ENCODE measurements around the gene DSCAM. TPM values are rescaled to one million over a fixed set of nuclear protein-coding genes. Genes with fewer than 3 reads are reported as not detected.
A peak's percentile ranks its signal among the peaks of the same experiment; 100 is the strongest.

Gene DSCAM
- total and polyA plus RNA-seq, 2 donors (not counting 1 experiment from before 2014, with no cell fraction given), result under 0.01 to 0.01 TPM

DNA sequence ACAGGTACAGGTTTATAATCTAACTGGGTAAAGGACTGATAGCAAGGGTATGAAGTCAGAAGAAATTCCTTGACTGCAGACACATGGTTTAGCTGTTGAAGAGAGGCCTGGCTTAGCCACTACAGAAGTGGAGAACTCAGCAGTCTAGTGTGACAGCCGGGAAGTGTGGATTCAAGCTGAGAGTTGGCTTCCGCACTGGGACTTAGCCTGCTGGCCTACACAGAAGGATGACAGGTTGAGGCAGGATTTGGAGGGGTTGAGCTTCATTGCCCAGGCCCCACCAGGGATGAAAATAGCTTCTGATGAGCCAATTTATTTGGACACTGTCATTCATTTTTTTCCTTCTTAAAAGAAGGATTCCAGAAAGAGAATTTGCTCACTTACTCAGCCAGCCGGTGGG, 695.3 kb downstream of the DSCAM start:
- DNase-seq (ENCODE audit: low read depth in 2 of 2), result no peak
- no peak overlapping the region for H3K9ac ChIP-seq (ENCODE audit: insufficient read depth, low read length)

DNA sequence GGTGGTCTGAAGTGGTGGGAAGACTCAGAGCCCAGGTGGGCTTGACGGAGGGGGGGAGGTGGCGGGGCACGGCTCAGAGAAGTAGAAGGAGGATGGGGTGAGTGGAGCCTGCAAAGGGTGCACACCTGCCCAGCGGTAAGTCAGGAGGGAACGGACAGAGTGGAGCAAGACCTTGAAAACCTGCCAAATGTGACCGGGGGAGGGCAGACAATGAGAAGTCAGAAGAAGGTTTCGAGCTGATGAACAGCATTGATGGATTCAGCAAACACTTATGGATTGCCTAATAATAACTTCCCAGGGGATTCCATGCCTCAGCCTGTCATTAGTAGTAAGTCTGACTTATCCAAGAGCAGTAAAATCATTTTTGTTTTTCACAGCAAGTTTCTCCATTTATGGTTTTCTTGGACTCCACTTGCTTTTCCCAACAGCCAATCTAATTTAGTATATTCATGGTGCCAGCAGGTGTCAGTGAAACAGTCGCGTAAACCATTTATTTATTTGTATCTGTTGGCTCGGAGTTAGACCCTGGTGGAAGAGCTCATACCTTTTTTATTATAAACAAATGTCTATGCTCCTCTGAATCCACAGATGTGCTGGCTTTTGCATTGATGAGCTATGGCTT, 700.6 kb downstream of the DSCAM start:
- Histone ChIP-seq H3K36me3 (ENCODE audit: control insufficient read depth, insufficient read depth, low read length) (no peaks in the 10 kb centered on the region), H3K9me3 (ENCODE audit: control insufficient read depth, insufficient read depth, low read depth, low read length) (no peaks in the 10 kb centered on the region), H3K79me2 (ENCODE audit: control insufficient read depth, insufficient read depth, low read length) (no peaks in the 10 kb centered on the region), H2AFZ (ENCODE audit: low read length) (no peak overlapping the region), H3K4me1 (ENCODE audit: control insufficient read depth, extremely low read depth, insufficient read depth, low read length) (no peaks in the 10 kb centered on the region), H3K4me2 (ENCODE audit: extremely low read depth, insufficient read depth, low read length) (no peak overlapping the region), H3K27me3 (ENCODE audit: control insufficient read depth, insufficient read depth, low read length) (no peaks in the 10 kb centered on the region), H3K9ac (ENCODE audit: insufficient read depth, low read length) (no peak overlapping the region), H4K20me1 (ENCODE audit: control insufficient read depth, extremely low read depth, insufficient read depth, low read length) (no peaks in the 10 kb centered on the region), H3K4me3 (replicated peaks in 1 of 4; ENCODE audit: control extremely low read depth in 1 of 4, insufficient read depth in 1 of 4, low read depth in 3 of 4, low read length in 4 of 4) (no peak overlapping the region), H3K27ac (ENCODE audit: insufficient read depth, low read length) (no peak overlapping the region)
- DNase-seq (ENCODE audit: low read depth in 2 of 2), result no peak
- TF ChIP-seq, protein P1, sequence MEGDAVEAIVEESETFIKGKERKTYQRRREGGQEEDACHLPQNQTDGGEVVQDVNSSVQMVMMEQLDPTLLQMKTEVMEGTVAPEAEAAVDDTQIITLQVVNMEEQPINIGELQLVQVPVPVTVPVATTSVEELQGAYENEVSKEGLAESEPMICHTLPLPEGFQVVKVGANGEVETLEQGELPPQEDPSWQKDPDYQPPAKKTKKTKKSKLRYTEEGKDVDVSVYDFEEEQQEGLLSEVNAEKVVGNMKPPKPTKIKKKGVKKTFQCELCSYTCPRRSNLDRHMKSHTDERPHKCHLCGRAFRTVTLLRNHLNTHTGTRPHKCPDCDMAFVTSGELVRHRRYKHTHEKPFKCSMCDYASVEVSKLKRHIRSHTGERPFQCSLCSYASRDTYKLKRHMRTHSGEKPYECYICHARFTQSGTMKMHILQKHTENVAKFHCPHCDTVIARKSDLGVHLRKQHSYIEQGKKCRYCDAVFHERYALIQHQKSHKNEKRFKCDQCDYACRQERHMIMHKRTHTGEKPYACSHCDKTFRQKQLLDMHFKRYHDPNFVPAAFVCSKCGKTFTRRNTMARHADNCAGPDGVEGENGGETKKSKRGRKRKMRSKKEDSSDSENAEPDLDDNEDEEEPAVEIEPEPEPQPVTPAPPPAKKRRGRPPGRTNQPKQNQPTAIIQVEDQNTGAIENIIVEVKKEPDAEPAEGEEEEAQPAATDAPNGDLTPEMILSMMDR (conservative IDR thresholded peaks at IDR 0.05 in 1 of 2, IDR thresholded peaks at IDR 0.05 in 1 of 2; ENCODE audit: low read depth in 1 of 2, low read length in 2 of 2), result no peak
- no peak for TF ChIP-seq EZH2 (IDR thresholded peaks at IDR 0.05; ENCODE audit: low read length, missing control alignments)

More for the DNA sequence above, 695.3 kb downstream of the DSCAM start:
- Histone ChIP-seq H3K79me2 (ENCODE audit: control insufficient read depth, insufficient read depth, low read length) (no peaks in the 10 kb centered on the region), H3K27me3 (ENCODE audit: control insufficient read depth, insufficient read depth, low read length) (no peaks in the 10 kb centered on the region), H3K9me3 (ENCODE audit: control insufficient read depth, insufficient read depth, low read depth, low read length) (no peaks in the 10 kb centered on the region), H3K27ac (ENCODE audit: insufficient read depth, low read length) (no peak overlapping the region), H3K36me3 (ENCODE audit: control insufficient read depth, insufficient read depth, low read length) (no peaks in the 10 kb centered on the region), H3K4me3 (replicated peaks in 1 of 4; ENCODE audit: control extremely low read depth in 1 of 4, insufficient read depth in 1 of 4, low read depth in 3 of 4, low read length in 4 of 4) (no peak overlapping the region), H3K4me2 (ENCODE audit: extremely low read depth, insufficient read depth, low read length) (no peak overlapping the region), H4K20me1 (ENCODE audit: control insufficient read depth, extremely low read depth, insufficient read depth, low read length) (no peaks in the 10 kb centered on the region), H3K4me1 (ENCODE audit: control insufficient read depth, extremely low read depth, insufficient read depth, low read length) (no peaks in the 10 kb centered on the region), H2AFZ (ENCODE audit: low read length) (no peak overlapping the region)
- TF ChIP-seq, protein P1 (conservative IDR thresholded peaks at IDR 0.05 in 1 of 2, IDR thresholded peaks at IDR 0.05 in 1 of 2; ENCODE audit: low read depth in 1 of 2, low read length in 2 of 2), result no peak

DNA sequence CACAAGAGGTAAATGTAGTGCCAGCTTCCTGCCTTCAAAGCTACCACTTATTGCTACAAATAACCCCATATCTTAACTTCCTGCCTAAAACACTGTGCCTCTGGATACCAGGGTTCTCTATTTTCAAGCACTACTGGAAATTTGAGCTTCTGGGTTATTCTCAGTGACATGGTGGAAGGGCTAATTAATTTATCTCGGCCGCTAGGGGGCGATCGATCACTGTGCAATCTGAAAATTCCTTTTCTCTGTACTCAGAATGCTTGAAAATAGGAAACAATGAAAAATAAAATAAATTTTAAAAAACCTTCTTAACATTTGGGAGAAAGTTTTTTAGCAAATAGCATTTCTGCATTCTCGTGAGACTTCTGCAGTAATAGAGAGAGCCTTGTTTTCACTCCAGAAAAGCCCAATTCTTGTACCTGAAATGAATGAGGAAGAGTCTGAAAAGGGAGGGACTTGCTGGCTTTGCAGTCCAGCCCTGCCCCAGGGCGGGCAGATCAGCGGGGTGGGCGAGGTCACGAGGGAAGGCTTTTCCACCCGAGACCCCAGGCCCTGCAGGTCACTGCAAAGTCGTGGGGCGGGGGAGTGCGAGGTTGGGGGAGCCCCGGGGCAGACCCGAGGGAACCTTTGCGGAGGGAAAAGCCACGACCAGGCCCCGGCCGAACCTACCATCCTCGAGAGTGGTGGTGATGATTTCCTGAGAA, 703.0 kb downstream of the DSCAM start:
- H3K27me3 ChIP-seq (ENCODE audit: control insufficient read depth, insufficient read depth, low read length), result no peaks in the 10 kb centered on the region
- no peak overlapping the region for H3K27ac ChIP-seq (ENCODE audit: insufficient read depth, low read length)
- no peaks in the 10 kb centered on the region for H3K9me3 ChIP-seq (ENCODE audit: control insufficient read depth, insufficient read depth, low read depth, low read length)
- no peak overlapping the region for H2AFZ ChIP-seq (ENCODE audit: low read length)
- no peak overlapping the region for H3K9ac ChIP-seq (ENCODE audit: insufficient read depth, low read length)
- no peaks in the 10 kb centered on the region for H3K4me1 ChIP-seq (ENCODE audit: control insufficient read depth, extremely low read depth, insufficient read depth, low read length)
- no peak for TF ChIP-seq EZH2 (IDR thresholded peaks at IDR 0.05; ENCODE audit: low read length, missing control alignments)
- TF ChIP-seq, protein P1 (conservative IDR thresholded peaks at IDR 0.05 in 1 of 2, IDR thresholded peaks at IDR 0.05 in 1 of 2; ENCODE audit: low read depth in 1 of 2, low read length in 2 of 2), result peak; percentile 47 to 55
- no peaks in the 10 kb centered on the region for H4K20me1 ChIP-seq (ENCODE audit: control insufficient read depth, extremely low read depth, insufficient read depth, low read length)
- no peaks in the 10 kb centered on the region for H3K36me3 ChIP-seq (ENCODE audit: control insufficient read depth, insufficient read depth, low read length)
- H3K4me3 ChIP-seq (replicated peaks in 1 of 4; ENCODE audit: control extremely low read depth in 1 of 4, insufficient read depth in 1 of 4, low read depth in 3 of 4, low read length in 4 of 4), result no peak overlapping the region
- H3K4me2 ChIP-seq (ENCODE audit: extremely low read depth, insufficient read depth, low read length), result no peak overlapping the region
- no peaks in the 10 kb centered on the region for H3K79me2 ChIP-seq (ENCODE audit: control insufficient read depth, insufficient read depth, low read length)
- DNase-seq (ENCODE audit: low read depth in 2 of 2), result peak; percentile 26 to 37
